Hematopoietic multipotent progenitor cell treated with erythropoietin and hydrocortisone succinate and interleukin-3 and kit ligand, for 17 days (in vitro differentiated cells): ENCODE data around the gene ZNF138.

Experiments
- DNase-seq: peaks from one replicate; pipeline ENCODE4 v3.0.0-alpha.2; 2015; ENCODE audit warnings: low spot score

Gene ZNF138

DNA sequence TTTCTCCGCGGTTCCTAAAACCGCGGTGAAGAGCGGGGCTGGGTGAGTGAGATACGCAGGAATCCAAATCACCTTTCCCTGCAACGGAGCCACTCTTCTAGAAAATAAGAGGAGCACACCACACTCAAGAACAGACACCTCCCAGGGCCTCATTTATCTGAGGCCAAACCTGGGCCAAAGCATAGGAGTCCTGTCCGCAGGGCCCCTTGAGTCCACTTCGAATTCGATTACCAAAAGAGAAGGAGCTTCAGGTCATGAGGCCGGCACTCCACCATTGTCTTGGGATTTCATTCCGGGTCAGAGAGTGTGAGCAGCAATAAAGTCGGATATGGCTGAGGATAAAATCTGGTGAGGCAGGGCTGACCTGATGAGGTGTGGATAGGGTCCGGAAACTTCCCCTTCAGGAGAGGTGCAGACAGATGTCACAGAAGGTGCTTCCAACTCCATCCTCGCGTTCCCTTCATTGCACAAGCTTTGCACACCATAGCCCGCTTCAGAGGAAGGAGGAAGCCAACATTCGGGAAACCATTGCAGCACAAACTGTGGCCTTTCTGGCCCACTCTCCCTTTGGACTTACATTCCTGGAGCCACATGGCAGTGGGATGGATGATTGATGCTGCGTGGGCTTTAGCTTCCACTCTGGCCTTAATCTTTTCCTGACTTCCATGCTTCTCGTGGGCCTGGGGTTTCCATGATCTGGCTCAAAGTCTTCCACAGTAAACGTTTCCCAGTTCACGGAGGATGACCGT, 81.6 kb downstream of the ZNF138 start:
- no peak for DNase-seq

DNA sequence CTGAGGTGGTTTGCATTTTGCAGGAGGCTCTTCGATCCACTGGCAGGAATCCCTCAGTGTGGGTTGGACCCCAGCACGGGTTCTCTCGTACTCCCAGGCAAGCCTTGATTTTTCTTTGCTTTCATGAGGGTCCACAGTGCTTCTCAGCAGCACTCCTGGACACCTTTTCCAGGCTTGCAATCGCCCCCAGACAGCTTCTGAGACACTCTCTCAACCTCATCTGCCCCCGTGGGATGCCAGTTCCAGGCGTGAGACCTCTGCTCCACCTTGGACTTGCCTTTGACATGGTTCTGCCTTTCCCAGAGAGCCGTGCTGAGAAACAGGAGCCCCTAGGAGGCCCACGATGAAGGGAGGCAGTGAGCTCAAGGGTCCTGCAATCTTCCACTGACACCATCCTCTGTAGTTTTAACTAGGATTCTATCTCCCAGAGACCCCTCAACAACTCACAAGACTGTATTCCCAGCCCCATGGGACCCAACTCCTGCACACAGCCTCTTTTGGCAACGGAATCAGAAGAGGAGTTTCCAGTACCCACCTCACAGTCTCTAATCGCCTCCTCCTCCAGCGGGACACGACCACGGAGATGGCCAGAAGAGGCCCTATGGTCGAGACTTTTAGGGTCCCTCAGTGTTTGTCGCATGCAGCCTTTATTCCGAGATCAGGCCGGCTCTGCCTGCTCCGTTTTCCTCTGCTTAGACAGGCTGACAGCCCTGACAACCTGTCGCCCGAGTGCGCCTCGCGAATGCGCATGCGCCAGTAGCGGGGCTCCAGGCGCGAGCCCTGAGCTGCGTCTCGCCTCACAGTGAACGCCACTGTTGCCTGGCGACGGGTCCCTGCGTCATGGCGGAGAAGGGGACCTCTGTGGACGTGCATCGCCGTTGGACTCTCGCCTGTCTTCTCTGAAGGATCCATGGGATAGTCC, 82.8 kb downstream of the ZNF138 start:
- no peak for DNase-seq

DNA sequence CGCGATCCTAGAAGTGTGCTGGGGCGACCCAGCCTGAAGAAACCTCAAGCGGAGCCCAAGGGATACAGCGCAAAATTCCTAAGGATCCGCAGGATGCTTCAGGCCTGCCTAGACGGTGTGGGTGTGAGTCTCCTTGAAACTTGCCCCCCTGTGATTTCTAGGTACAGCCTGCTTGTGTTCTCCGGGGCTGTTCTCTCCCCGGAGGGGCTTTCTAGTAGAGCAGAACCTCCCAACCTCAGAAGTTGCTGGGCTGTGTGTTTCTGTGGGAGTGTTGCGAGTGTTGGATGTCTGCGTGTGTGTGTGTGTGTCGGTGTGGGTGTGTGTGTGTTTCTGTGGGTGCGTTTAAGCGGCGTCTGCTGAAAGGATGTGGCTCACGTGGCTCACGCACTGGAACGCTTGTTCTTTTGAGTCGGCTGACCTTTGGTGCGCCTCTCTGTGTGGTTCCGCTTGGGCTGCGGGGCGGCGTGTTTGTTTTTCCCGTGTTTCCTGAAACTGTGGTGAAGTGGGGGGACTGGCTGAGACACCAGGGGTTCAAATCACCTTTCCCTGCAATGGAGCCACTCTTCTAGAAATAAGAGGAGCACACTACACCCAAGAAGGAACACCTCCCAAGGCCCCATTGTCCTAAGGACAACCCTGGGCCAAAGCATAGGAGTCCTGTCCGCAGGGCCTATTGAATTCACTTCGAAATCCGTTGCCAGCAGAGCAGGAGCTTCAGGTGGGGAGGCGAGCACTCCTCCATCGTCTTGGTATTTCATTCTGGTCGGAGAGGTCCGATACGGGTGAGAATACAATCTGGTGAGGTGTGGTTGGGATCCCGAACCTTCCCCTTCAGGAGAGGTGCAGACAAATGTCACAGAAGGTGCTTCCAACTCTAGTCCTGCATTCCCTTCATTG, 83.7 kb downstream of the ZNF138 start:
- no peak for DNase-seq

DNA sequence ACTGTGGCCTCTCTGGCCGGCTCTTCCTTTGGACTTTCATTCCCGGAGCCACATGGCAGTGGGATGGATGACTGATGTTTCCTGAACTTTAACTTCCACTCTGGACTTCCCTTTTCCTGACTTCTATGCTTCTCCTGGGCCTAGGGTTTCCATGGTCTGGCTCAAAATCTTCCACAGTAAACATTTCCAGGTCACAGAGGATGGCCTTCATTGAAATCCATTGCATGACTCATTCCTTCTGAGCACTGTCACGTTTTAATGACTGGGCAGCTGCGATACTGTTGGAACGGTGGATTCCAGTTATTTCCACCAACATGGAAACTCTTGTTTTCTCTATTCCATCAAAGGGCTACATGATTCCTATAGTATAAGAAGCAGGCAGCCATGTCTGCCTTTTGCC, 84.5 kb downstream of the ZNF138 start:
- no peak for DNase-seq

GRCh38 chr7:64879086-64879730, 85.0 kb downstream of the ZNF138 start:
- DNase-seq = no peak

GRCh38 chr7:64879800-64880199, 85.6 kb downstream of the ZNF138 start:
- no peak for DNase-seq

- DNase-seq = no peak
These were observed 86.4 kb downstream of the ZNF138 start for GRCh38 chr7:64880322-64881297.

DNA sequence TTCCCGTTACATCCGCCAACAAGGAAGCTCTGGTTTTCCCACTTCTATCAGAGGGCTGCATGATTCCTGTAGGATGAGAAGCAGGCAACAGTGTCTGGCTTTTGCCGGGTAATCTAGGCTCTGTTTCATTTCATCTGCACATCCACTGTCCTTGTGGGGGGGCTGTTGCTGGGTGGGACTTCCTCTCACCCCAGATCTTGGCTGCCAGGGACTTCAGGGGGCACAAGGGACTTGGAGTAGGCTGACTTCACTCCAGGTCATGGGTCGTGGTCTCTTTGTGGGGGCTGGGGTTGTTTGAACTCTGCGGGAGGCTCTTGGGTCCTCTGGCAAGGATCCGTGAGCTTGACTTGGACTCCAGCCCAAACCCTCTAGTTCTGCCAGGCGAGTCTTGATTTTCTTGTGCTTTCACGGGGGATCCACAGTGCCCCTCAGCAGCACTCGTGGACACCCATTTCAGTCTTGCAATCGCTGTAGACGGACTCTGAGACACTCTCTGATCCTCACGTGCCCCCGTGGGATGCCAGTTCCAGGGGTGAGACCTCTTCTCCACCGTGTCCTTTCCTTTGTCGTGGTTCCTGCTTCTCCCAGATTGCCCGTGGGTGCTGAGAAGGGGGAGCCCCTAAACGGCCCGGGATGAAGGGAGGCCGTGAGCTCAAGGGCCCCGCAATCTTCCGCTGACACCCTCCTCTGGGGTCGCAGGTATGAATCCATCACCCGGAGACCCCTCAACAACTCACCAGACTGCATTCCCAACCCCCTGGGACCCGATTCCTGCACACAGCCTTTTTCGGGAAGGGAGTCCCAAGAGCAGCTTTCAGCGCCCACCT, 87.4 kb downstream of the ZNF138 start:
- DNase-seq = no peak

DNA sequence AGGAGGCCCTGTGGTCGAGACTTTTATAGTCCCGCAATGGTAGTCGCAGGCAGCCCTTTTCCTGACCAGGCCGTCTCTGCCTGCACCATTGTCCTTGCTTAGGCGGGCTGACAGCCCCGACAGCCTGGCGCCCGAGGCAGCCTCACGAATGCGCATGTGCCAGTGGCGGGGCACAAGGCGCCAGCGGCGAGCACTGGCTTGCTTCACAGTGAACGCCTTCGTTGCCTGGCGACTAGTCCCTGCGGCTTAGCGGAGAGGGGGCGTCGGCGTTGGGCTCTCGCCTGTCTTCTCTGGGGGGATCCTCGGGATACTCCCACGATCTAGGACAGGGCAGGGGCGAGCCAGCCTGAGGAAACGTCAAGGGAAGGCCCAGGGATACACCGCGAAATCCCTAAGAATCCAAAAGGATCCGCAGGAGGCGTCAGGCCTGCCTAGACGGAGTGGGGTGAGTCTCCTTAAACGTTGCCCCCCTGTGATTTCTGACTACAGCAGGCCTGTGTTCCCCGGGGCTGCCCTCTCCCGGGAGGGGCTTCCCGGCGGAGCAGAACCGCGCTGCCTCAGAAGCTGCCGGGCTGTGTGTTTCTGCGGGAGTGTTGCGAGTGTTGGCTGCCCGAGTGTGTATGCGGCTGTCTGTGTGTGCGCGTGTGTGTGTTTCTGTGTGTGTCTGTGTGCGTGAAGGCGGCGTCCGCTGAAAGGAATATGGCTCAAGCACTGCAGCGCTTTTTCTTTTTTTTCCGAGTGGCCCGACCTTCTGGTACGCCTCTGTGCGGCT, 88.3 kb downstream of the ZNF138 start:
- no peak for DNase-seq
